Fibroblast of mammary gland (primary cell): Measurements from ENCODE around the gene PEAK3.

Experiments
- DNase-seq: peaks from one replicate; pipeline ENCODE4 v3.0.0-alpha.2; 2010; ENCODE audit warnings: low read depth
- H3K4me3 ChIP-seq: 2 replicates; pipeline ENCODE4 v1.5.1; 2011; ENCODE audit warnings: low read depth, mild to moderate bottlenecking, low read length, moderate library complexity; ENCODE audit not compliant: control insufficient read depth
- CTCF ChIP-seq: conservative IDR thresholded peaks from 2 replicates; pipeline ENCODE4 v1.5.1; 2011; ENCODE audit warnings: low read depth, low read length, inconsistent platforms; ENCODE audit not compliant: control insufficient read depth, insufficient read depth

PEAK3 gene

GRCh38 chr19:2252055-2252796 is 29.7 kb downstream of the PEAK3 start:
- no peak for DNase-seq
- no peak overlapping the region for H3K4me3 ChIP-seq
- no peak for TF ChIP-seq CTCF

- TF ChIP-seq CTCF = no peak
- no peak for DNase-seq
- H3K4me3 ChIP-seq = no peak overlapping the region
Observed at GRCh38 chr19:2251106-2252054, 30.6 kb downstream of the PEAK3 start.

- H3K4me3 ChIP-seq = no peak overlapping the region
- TF ChIP-seq CTCF = no peak
Observed at GRCh38 chr19:2250766-2251105, 31.2 kb downstream of the PEAK3 start.

GRCh38 chr19:2249880-2250765 is 31.9 kb downstream of the PEAK3 start:
- H3K4me3 ChIP-seq = no peak overlapping the region
- no peak for TF ChIP-seq CTCF
- no peak for DNase-seq

More at GRCh38 chr19:2250766-2251105, 31.2 kb downstream of the PEAK3 start:
- DNase-seq = no peak

- no peak within 1 kb of the TSS for H3K4me3 ChIP-seq
- DNase-seq = no peak
- TF ChIP-seq CTCF = no peak
Observed at GRCh38 chr19:2249010-2249866, 32.7 kb downstream of the PEAK3 start, which contains the start of gene AMH. AMH (plus strand) TSS chr19:2249323; CDS start chr19:2249333, 10 bp downstream.
